Mononuclear cell (primary cell): ENCODE measurements around the gene EXOC3L1. TPM values are rescaled to one million over a fixed set of nuclear protein-coding genes. Genes with fewer than 3 reads are reported as not detected.

Experiments
- H3K27me3 ChIP-seq: 2 replicates; pipeline ENCODE4 v1.6.0; 2011; ENCODE audit warnings: low read length, control low read depth; ENCODE audit not compliant: insufficient read depth
- H3K4me1 ChIP-seq: 2 replicates; pipeline ENCODE4 v1.5.1; 2011; ENCODE audit warnings: mild to moderate bottlenecking, low read length, control low read depth; ENCODE audit not compliant: insufficient read depth
- H3K4me3 ChIP-seq: 2 replicates; pipeline ENCODE4 v1.5.1; 2011; ENCODE audit warnings: mild to moderate bottlenecking, low read length, moderate library complexity
- H3K9me3 ChIP-seq: 2 replicates; pipeline ENCODE4 v1.5.1; 2011; ENCODE audit warnings: low read depth, mild to moderate bottlenecking, control low read depth, low read length
- total RNA-seq: library from RNA; depleted of rRNA; stranded (reverse); fragments of >200 nt; gene quantifications from one replicate; pipeline ENCODE4 v1.2.3, GENCODE V29; 2012

Gene EXOC3L1
- total RNA-seq, 1 donor: 0.42 TPM

DNA sequence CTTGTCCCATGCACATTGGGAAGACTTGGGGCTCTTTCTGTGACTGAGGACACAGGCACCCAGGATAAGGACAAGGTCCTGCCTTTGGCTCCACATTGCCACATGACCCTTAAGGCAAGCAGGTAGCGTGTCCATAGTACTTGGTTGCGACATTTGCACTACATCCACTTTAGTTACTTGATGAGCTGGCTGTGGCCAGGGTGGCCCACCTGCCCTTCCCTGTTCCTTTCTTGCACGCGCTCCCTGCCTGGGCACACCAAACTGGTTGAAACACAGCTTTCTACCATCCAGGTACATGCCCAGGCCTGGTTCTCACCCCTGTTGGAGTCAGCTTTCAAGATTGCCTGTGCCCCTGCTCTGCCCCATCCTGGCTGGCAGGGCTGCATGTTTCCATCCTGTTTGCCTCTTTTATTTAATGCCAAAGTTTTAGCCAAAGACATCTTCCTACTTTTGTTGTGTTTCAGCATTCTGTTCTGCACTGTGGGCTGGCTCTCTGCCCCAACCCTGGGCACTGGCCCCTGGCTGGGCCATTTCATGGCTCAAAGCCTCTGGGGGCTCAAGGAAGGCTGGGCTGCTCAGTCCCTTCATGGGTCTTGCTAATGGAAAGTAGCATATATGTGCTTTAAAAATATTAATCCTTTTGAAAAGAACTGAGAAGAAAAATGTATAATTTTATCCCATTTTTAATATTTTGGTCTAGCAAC lies 42.3 kb downstream of the EXOC3L1 start:
- H3K27me3 ChIP-seq: peaks cover 21% of the 10 kb centered on the region
- H3K4me1 ChIP-seq: peaks cover 15% of the 10 kb centered on the region
- H3K4me3 ChIP-seq: no peak overlapping the region
- no peaks in the 10 kb centered on the region for H3K9me3 ChIP-seq

DNA sequence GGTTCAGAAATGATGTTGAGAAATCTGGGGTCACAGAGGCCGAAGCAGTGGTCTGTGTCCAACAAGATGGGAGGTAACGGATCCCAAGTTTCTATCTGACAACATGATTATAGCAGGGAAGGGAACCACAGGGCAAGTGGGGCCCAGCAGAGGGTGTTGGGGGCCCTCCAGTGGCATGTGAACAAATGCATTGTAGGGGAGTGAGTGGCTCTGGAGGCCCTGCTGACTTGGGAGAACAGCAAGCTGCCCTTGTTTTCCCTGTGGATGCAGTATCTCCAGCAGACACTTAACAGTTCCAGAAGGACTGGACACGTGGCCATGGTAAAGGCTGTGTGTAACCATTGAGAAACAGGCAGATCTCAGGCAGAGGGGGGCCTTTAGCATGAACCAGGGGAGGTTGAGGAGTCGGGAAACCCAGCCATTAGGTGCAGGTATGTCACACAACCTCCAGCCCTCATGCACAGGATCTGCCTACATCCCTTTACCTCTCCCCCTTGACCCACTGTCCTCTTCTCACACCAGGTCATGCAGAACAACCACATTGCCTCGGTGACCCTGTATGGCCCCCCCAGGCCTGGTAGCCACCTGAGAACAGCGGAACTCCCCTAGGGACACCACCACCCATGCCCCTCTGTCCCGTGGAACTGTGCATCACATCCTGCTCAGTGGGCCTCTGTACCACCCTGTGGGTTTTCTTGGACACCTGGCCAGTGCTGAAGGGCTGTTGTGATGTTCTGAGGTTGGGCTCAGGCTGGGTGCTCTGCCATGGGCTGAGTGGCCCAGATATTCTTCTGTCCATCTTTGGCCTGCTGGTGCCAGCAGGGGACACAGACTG lies 43.2 kb downstream of the EXOC3L1 start:
- no peaks in the 10 kb centered on the region for H3K9me3 ChIP-seq
- H3K4me1 ChIP-seq: peaks cover 15% of the 10 kb centered on the region
- peaks cover 18% of the 10 kb centered on the region for H3K27me3 ChIP-seq
- H3K4me3 ChIP-seq: no peak overlapping the region

DNA sequence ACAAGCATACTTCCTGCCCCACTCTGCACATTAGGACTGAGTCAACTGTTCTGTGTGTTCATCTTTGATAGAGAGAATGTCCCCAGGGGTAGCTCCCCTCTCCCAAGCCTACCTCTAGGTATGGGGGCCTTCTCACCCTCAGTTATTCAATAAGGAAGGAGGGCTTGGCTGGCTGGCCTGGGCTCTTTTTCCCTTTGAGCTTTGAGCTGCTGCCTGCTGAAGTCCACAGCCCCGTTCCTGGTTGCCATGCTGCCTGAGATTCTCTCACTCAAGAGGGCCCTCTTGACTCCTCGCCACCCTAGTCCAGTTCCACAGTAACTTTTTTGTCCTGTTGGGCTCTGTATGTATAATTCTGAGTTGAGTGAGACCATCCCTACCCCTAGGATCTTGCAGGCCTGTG lies 44.2 kb downstream of the EXOC3L1 start:
- Histone ChIP-seq H3K4me1 (peaks cover 10% of the 10 kb centered on the region), H3K9me3 (no peaks in the 10 kb centered on the region), H3K27me3 (peaks cover 8% of the 10 kb centered on the region), H3K4me3 (no peak overlapping the region)

DNA sequence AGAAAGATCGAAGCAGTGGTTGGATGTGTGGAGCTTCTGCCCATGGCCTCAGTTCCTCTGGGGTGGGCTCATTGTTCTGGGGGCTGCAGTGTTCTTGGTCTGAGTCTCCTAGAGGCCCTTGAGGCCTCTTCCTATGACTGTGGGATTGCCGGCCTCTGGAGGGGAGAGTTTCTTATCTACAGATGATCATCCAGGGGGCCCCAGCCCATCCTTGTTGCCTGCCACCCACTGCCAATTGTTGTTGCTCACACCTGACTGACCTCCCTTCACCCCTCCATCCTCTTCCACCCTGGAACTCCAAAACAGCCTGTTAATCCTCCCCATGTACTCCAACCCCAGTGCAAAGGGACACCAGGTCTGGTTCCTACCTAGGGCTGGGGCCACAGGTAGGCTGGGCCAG lies 45.0 kb downstream of the EXOC3L1 start:
- H3K4me1 ChIP-seq: peaks cover 2% of the 10 kb centered on the region
- H3K9me3 ChIP-seq: no peaks in the 10 kb centered on the region
- peaks cover 6% of the 10 kb centered on the region for H3K27me3 ChIP-seq
- H3K4me3 ChIP-seq: no peak overlapping the region

DNA sequence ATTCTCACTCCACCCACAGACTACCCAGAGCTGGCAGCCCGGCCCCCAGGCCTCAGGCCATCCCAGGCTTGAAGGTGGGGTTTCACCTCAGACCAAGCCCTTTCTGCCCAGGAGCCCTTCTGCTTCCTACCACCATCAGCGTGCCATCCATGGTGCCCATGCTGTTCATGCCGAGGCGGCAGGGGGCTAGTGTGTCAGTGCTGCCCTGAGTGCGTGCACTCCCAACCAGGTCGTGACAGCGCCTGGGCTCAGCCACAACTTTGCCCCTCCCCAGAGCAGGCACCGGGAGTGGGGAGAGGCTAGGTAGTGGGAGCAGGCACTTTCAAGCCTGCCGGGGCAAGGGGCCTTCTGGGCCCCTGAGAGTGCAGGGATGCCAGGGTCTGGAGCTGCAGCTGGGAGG lies 47.6 kb downstream of the EXOC3L1 start:
- Histone ChIP-seq H3K4me1 (no peaks in the 10 kb centered on the region), H3K27me3 (no peaks in the 10 kb centered on the region), H3K4me3 (no peak overlapping the region), H3K9me3 (no peaks in the 10 kb centered on the region)

DNA sequence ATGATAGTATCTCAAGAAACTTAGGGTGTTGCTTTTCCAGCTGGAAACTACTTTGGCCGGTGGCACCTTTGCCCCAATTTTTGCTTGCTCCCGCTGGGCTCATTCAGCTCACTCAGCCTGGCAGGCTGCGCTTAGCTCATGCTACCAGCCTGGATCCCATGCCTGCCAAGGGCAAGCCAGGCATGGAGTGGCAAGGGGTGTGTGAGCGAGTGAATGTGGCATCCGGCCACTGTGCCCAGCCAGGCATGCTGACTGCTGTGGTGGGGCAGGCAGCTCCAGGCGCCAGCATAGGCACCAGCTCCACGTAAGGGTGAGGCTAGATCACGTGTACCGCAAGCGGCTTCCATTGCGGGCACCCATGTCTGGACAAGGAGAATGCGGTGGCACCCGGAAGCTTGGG lies 48.5 kb downstream of the EXOC3L1 start:
- Histone ChIP-seq H3K4me3 (no peak overlapping the region), H3K4me1 (no peaks in the 10 kb centered on the region), H3K27me3 (no peaks in the 10 kb centered on the region), H3K9me3 (no peaks in the 10 kb centered on the region)

DNA sequence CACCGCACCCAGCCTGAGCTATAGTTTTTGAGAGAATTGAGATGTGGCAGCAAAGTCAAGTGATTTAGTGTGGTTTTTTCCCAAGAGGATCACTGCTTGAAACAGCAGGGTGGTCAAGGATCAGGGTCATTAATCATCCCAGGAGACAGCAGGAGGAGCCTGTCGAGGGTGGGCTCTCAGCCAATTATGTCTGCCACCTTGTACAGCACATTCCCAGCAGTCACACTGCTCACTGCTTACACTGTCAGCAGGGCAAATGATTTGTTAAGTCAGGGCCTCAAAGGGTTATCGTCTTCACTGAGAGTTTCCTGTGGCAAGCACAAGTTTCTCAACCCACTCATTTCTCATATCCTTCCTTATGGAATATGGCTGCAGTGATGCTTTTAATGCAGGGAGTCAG lies 52.3 kb downstream of the EXOC3L1 start:
- no peak overlapping the region for H3K4me3 ChIP-seq
- no peaks in the 10 kb centered on the region for H3K9me3 ChIP-seq
- no peaks in the 10 kb centered on the region for H3K4me1 ChIP-seq
- H3K27me3 ChIP-seq: no peaks in the 10 kb centered on the region

Other genes starting within 250 kb of the EXOC3L1 start
- gene CES3, start 228.9 kb downstream of the EXOC3L1 start, total RNA-seq: 0.63 TPM
- gene CES4A, start 201.5 kb downstream of the EXOC3L1 start, total RNA-seq: 5.6 TPM
- 80.5 TPM for gene CBFB, start 161.0 kb downstream of the EXOC3L1 start, total RNA-seq
- 32.5 TPM for gene PHAF1, start 80.2 kb downstream of the EXOC3L1 start, total RNA-seq
- gene B3GNT9, start 39.1 kb downstream of the EXOC3L1 start, total RNA-seq: 2.0 TPM
- gene TRADD, start 30.2 kb downstream of the EXOC3L1 start, total RNA-seq: 18.4 TPM
- 8.5 TPM for gene FBXL8, start 30.2 kb downstream of the EXOC3L1 start, total RNA-seq
- 2.7 TPM for gene HSF4, start 25.4 kb downstream of the EXOC3L1 start, total RNA-seq
- gene NOL3, start 19.6 kb downstream of the EXOC3L1 start, total RNA-seq: 0.73 TPM
- gene MATCAP1, start 6.2 kb downstream of the EXOC3L1 start, total RNA-seq: 3.5 TPM
- gene E2F4, start 2.0 kb upstream of the EXOC3L1 start, total RNA-seq: 53.3 TPM
- gene ELMO3, start 9.0 kb upstream of the EXOC3L1 start, total RNA-seq: 0.31 TPM
- 17.3 TPM for gene TMEM208, start 37.0 kb upstream of the EXOC3L1 start, total RNA-seq
- 16.5 TPM for gene FHOD1, start 57.3 kb upstream of the EXOC3L1 start, total RNA-seq
- 0.63 TPM for gene SLC9A5, start 58.8 kb upstream of the EXOC3L1 start, total RNA-seq
- gene PLEKHG4, start 89.4 kb upstream of the EXOC3L1 start, total RNA-seq: 4.0 TPM
- gene KCTD19, start 136.6 kb upstream of the EXOC3L1 start, total RNA-seq: under 0.01 TPM
- gene LRRC36, start 136.7 kb upstream of the EXOC3L1 start, total RNA-seq: 0.31 TPM
- gene TPPP3, start 203.4 kb upstream of the EXOC3L1 start, total RNA-seq: 5.6 TPM
- gene ZDHHC1, start 226.3 kb upstream of the EXOC3L1 start, total RNA-seq: 0.63 TPM
- gene HSD11B2, start 241.0 kb upstream of the EXOC3L1 start, total RNA-seq: not detected